A673 (cell line): ENCODE data around the gene RGS3. TPM values are rescaled to one million over a fixed set of nuclear protein-coding genes. Genes with fewer than 3 reads are reported as not detected.

ENCODE experiments used
- BruUV-seq: library from RNA; stranded (reverse); fragments of 400-500 nt; replicated peaks from 2 replicates; lab custom pipeline; 2021; lab: Mats Ljungman, UMichigan
- CTCF ChIA-PET: fragments of 300-600 bp; sonication (Branson Sonifier 250); formaldehyde crosslinking; loops from one replicate; lab custom pipeline; 2022; ENCODE audit warnings: antibody characterized with exemption; lab: Charles Lee
- POLR2A ChIA-PET: fragments of 300-600 bp; sonication (Branson Sonifier 250); formaldehyde crosslinking; loops from one replicate; lab custom pipeline; 2022; ENCODE audit warnings: antibody characterized with exemption; ENCODE audit not compliant: low non-redundant PET; lab: Charles Lee
- DNase-seq: peaks from one replicate; pipeline ENCODE4 v3.0.0-alpha.2; 2015; ENCODE audit warnings: low spot score
- H3K27ac ChIP-seq: fragments of 200-600 bp; sonication (generic); 2 replicates; pipeline ENCODE4 v1.5.1; 2016; ENCODE audit warnings: mixed run types, low read depth, mild to moderate bottlenecking, mixed read lengths, antibody characterized with exemption, low read length; ENCODE audit not compliant: poor library complexity, severe bottlenecking
- H3K27me3 ChIP-seq: fragments of 200-600 bp; sonication (generic); replicated peaks from 2 replicates; pipeline ENCODE4 v1.6.1; 2017; ENCODE audit warnings: mixed run types, low read depth, mild to moderate bottlenecking, mixed read lengths, antibody characterized with exemption, low read length; ENCODE audit not compliant: insufficient read depth, poor library complexity
- H3K36me3 ChIP-seq: fragments of 200-600 bp; sonication (generic); 2 replicates; pipeline ENCODE4 v1.6.1; 2016; ENCODE audit warnings: mixed run types, mild to moderate bottlenecking, mixed read lengths, antibody characterized with exemption, low read length; ENCODE audit not compliant: insufficient read depth, poor library complexity, severe bottlenecking
- H3K4me1 ChIP-seq: fragments of 200-600 bp; sonication (generic); 2 replicates; pipeline ENCODE4 v1.6.1; 2017; ENCODE audit warnings: mixed run types, mild to moderate bottlenecking, mixed read lengths, antibody characterized with exemption, low read length; ENCODE audit not compliant: insufficient read depth, poor library complexity, severe bottlenecking
- H3K4me3 ChIP-seq: fragments of 200-600 bp; sonication (generic); 2 replicates; pipeline ENCODE4 v1.5.1; 2016; ENCODE audit warnings: low read depth, mixed run types, mild to moderate bottlenecking, mixed read lengths, low read length; ENCODE audit not compliant: poor library complexity, severe bottlenecking
- H3K9me3 ChIP-seq: fragments of 200-600 bp; sonication (generic); 2 replicates; pipeline ENCODE4 v1.6.1; 2016; ENCODE audit warnings: mixed run types, low read depth, mild to moderate bottlenecking, mixed read lengths, antibody characterized with exemption, low read length; ENCODE audit not compliant: poor library complexity, severe bottlenecking
- EZH2 ChIP-seq: fragments of 200-600 bp; sonication (generic); IDR thresholded peaks from 2 replicates; pipeline ENCODE4 v1.6.1; 2017; ENCODE audit warnings: borderline replicate concordance, low read depth, mild to moderate bottlenecking, mixed read lengths, antibody characterized with exemption, low read length; ENCODE audit not compliant: poor library complexity, severe bottlenecking
- intact Hi-C: fragments of 100-400 bp; cut with micrococcal nuclease; formaldehyde crosslinking; loops from one replicate; pipeline ENCODE4 v1.10.0; 2022; ENCODE audit not compliant: unreplicated experiment
- total RNA-seq: library from RNA; stranded (reverse); gene quantifications from 2 replicates; pipeline ENCODE4 v1.2.3, GENCODE V29; 2021
- TF ChIP-seq, protein P1 (sequence below): fragments of 300-800, 200-600 bp; sonication (generic); conservative IDR thresholded peaks from 2 replicates; pipeline ENCODE4 v1.5.1; 2017; ENCODE audit warnings: low read depth, mild to moderate bottlenecking, antibody characterized with exemption, low read length, moderate library complexity, mixed read lengths

Gene RGS3
- total RNA-seq, 1 experiment from 2014 or later: 19.2 TPM

GRCh38 chr9:113587471-113588031, 124.0 kb downstream of the RGS3 start:
- no peak for DNase-seq
- Histone ChIP-seq H3K27me3 (no peaks in the 10 kb centered on the region), H3K4me3 (no peak overlapping the region), H3K9me3 (no peaks in the 10 kb centered on the region), H3K36me3 (no peaks in the 10 kb centered on the region), H3K27ac (no peak overlapping the region), H3K4me1 (peaks cover 4% of the 10 kb centered on the region)
- BruUV-seq: no TSS peak
- TF ChIP-seq, protein P1, sequence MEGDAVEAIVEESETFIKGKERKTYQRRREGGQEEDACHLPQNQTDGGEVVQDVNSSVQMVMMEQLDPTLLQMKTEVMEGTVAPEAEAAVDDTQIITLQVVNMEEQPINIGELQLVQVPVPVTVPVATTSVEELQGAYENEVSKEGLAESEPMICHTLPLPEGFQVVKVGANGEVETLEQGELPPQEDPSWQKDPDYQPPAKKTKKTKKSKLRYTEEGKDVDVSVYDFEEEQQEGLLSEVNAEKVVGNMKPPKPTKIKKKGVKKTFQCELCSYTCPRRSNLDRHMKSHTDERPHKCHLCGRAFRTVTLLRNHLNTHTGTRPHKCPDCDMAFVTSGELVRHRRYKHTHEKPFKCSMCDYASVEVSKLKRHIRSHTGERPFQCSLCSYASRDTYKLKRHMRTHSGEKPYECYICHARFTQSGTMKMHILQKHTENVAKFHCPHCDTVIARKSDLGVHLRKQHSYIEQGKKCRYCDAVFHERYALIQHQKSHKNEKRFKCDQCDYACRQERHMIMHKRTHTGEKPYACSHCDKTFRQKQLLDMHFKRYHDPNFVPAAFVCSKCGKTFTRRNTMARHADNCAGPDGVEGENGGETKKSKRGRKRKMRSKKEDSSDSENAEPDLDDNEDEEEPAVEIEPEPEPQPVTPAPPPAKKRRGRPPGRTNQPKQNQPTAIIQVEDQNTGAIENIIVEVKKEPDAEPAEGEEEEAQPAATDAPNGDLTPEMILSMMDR: no peak
- no peak for TF ChIP-seq EZH2
- intact Hi-C loops: no loop called here
- ChIA-PET CTCF (no interaction called here), POLR2A (no interaction called here)

GRCh38 chr9:113588242-113588810, 124.8 kb downstream of the RGS3 start:
- H3K27ac ChIP-seq: no peak overlapping the region
- H3K27me3 ChIP-seq: no peaks in the 10 kb centered on the region
- POLR2A ChIA-PET: no interaction called here
- H3K4me3 ChIP-seq: no peak overlapping the region
- CTCF ChIA-PET: interaction anchor here (2.4 to 6.7 kb wide), 2 partner anchors 68 to 142 kb away, joined by 17 to 203 read pairs; no protein-coding TSS in a partner anchor
- intact Hi-C loops: no loop called here
- H3K36me3 ChIP-seq: no peaks in the 10 kb centered on the region
- H3K4me1 ChIP-seq: peaks cover 7% of the 10 kb centered on the region
- TF ChIP-seq, protein P1: no peak
- no peak for TF ChIP-seq EZH2
- DNase-seq: no peak
- BruUV-seq: no TSS peak
- no peaks in the 10 kb centered on the region for H3K9me3 ChIP-seq

- no peak for DNase-seq
- Histone ChIP-seq H3K4me1 (peaks cover 12% of the 10 kb centered on the region), H3K36me3 (no peaks in the 10 kb centered on the region), H3K4me3 (no peak overlapping the region), H3K27ac (no peak overlapping the region), H3K9me3 (no peaks in the 10 kb centered on the region), H3K27me3 (no peaks in the 10 kb centered on the region)
- ChIA-PET POLR2A (no interaction called here), CTCF (interaction anchor here (2.4 to 6.7 kb wide), 2 partner anchors 67 to 143 kb away, joined by 17 to 203 read pairs; no protein-coding TSS in a partner anchor)
- intact Hi-C loops: no loop called here
- BruUV-seq: no TSS peak
- TF ChIP-seq, protein P1: no peak
- no peak for TF ChIP-seq EZH2
Measured at GRCh38 chr9:113588936-113589335, 125.4 kb downstream of the RGS3 start.
